HG03469 (cell line): ENCODE results near the gene CFAP298.
"Not testable (repeated sequence)": the region's sequence is repeated elsewhere in the genome, so short reads cannot be mapped to it uniquely, and the experiment has no call there.

Experiments
- ATAC-seq: cut with Tn5 transposase; IDR thresholded peaks from one replicate; pipeline ENCODE4 v1.9.1; 2021; ENCODE audit warnings: mild to moderate bottlenecking, moderate library complexity, moderate number of reproducible peaks; ENCODE audit not compliant: unreplicated experiment

The CFAP298 gene, protein sequence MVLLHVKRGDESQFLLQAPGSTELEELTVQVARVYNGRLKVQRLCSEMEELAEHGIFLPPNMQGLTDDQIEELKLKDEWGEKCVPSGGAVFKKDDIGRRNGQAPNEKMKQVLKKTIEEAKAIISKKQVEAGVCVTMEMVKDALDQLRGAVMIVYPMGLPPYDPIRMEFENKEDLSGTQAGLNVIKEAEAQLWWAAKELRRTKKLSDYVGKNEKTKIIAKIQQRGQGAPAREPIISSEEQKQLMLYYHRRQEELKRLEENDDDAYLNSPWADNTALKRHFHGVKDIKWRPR

GRCh38 chr21:32612075-32612998 lies at the start of gene CFAP298:
TSS of gene CFAP298 (minus strand) at chr21:32612377. CDS start at chr21:32612243, 134 bp downstream.
- peak; percentile 90 for ATAC-seq

- ATAC-seq: not testable (repeated sequence)
Measured at GRCh38 chr21:32661026-32661782, 49.0 kb upstream of the CFAP298 start.

GRCh38 chr21:32658524-32658923 lies 46.3 kb upstream of the CFAP298 start:
- ATAC-seq: no peak

DNA sequence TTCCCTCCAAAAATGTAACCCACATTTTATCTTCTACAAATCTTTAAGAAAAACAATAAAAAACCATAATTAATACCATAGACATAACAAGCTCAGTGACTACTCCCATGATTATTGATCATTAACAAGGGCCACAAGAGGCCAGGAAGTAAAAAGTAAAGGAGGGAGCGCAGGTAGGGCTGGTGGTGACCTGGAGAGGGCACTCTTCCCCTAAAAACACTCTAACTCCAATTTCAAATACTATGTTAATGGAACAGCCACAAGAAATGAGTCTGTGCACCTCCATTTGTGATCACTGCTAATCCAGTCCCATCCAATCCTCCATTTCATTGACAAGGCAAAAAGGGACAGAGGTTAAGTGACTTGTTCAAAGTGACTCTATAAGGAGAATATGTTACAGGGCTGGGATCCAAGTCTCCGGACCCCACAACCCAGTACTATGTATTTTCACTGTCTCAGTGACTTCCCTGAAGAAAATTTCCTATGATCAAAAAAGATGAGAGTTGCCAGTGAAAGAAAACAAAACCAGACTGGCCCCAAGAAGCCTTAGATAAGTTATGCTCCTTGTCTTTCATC lies 41.2 kb upstream of the CFAP298 start:
- ATAC-seq: no peak

DNA sequence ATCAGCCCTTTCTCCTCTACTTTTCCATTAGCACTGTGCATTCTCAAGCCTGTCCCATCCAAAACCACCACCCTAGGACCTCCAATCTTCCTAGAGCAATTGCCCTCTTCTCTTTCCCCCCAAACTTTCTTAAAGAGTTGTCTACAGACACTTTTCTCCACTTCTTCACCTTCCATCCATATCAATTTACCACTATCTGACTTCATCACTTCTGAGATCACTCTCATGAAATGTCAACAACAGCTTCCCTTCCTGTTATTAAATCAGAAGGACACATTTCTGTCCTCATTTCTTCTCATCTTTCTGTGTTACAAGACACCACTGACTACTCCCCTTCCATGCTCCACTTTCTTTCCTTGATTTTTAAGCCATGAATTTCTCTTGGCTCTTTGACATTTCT lies 36.0 kb upstream of the CFAP298 start:
- no peak for ATAC-seq

DNA sequence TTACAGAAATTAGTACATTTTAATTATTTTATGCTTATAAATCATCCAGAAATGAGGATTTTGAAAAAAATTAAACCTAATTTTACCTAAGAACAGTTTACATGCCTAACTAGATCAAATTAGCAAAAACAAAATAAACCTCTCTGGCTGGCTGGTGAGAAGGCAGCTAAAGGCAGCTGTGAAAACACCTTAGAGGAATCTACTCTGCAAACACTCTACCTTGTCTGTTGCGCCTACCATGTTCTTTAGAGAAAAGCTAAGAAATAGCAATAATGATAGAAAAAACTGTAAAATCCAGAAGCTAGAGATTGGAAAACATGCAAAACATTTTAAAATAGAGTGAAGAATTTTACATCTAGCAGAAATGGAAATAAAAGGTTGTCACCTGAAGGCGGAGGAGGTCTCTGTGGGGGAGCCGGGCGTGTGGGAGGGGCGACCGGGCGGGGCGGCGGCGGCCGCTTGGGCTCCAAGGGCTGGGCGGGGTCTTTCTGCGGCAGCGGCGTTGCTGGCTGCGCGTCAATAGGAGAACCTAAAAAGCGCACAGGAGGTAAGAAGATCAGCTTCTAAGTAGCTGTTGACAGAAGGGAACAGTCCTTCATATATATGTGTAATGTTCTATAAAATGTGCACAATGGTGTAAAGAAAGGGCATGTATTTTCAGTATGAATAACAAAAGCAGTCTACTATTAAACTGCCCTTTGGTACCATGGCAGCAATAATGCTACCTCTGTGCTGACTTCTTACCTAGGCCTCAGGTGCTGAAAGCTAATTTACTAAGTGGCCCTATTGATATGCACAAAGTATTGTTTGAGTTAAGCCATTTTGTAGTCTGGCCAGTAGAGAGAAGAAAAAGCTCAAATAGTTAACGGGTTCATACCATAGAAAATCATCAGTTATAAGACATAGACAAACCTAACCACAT lies 33.3 kb upstream of the CFAP298 start:
- no peak for ATAC-seq

DNA sequence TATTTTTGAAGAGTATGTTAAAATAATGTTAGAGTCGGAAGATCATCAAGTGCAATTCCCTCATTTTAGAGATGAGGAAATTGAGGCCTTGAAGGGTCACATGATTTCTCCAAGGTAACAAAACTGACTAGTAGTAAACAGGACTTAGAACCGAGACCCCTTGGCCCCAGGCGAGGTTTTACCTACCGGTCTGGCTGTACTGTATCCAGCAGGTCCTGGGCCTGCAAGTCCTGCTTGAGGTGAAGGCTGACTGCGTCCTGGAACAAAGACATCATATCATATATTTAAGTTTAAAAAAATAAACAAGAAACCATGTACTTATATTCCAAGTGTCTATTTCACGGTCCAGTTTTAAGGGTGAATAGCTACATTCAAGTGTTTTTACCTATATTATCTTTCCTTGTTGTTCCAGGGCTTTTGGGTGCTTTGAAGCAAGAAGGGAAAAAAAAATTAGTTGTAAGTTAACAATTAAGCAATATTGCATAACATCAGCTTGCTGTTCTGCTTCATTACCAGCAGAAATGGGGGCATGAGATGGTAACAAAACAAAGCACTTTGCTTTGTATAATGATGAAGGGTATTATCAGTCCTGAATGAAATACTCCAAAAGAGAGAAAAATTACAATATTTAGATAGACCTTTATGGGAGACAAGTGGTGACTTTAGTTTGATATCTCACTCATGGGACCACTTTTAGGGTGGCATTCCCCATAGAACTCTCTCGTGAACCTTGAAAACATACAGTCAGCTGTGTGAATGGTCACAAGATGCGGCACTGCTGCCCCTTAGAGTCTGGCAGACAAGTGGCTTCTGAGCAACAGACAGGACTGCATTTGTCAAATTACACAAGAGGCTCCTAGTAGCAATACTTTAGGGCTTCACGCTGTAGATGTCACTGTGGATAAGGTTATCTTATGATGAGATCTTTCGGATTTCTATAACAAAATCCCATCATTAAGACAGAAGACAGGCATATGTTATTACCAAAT lies 29.8 kb upstream of the CFAP298 start:
- ATAC-seq: no peak

- no peak for ATAC-seq
Measured at GRCh38 chr21:32626621-32627196, 14.5 kb upstream of the CFAP298 start.

DNA sequence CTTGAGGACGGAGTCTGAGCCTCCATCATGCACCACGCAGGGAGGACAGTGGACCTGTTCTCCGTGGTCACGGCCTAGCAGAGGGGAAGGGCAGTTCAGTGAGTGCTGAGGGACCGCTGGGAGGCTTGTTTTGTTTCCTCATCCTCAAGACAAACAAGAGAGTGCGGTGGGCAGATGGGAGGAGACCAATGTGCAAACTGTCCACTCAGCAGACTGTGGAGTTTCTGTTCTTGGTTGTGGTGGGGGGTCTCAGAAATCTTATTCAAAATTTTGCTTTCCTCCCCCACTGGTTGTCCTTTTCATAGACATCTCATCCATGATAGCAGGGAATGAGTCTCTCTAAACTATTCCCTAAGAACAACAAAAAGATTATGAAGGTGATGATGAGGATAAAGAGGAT lies 6.0 kb upstream of the CFAP298 start:
- not testable (repeated sequence) for ATAC-seq

DNA sequence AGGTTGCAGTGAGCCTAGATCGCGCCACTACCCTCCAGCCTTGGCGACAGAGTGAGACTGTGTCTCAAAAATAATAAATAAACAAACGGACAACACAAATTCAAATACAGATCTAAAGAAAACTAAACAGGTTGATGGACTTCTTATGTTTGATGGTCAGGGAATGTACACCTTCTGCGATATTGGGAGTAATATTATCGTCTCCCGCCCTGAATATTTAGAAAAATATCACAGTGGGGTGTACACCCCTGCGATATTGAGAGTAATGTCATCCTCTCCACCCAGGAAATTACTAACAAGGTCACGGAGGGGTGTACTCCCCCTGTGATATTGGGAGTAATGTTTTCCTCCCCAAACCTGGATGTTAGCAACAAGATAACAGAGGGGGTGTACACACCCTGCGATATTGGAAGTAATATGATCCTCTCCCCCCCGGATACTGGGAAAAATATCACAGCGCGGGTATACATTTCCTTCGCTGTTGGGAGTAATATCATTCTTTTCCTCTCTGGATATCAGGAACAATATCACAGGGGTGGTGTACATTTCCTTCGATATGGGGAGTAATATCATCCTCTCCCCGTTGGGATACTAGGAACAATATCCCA lies 1.4 kb upstream of the CFAP298 start:
- no peak for ATAC-seq

- ATAC-seq: no peak
Measured at GRCh38 chr21:32612999-32613337, 791 bp upstream of the CFAP298 start.

DNA sequence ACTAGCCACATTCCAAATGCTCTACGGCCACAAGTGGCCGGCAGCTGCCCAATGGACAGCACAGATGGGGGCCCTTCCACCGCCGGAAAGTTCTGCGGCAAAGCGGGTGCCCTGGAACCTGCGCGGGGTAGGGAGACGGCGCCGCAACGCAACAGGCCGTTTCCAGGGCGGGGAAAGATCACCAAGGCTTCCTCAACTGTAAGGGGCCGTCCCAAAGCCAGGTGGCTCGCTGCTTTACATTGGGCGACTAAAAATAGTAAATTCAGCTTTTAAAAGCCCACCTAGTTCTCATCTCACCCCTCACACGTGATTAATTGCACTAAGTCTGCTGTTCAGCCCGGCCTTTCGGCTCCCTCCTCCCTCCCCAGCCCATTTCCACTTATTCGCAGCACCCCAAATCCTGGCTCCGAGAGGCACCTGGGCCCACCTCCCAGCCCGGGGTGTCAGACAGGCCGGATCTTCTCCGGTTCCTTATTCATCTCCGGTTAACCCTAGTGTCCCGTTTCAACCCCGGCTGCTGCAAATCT lies 643 bp downstream of the CFAP298 start:
- ATAC-seq: no peak

- ATAC-seq: not testable (repeated sequence)
Measured at GRCh38 chr21:32610940-32611339, 1.2 kb downstream of the CFAP298 start.

DNA sequence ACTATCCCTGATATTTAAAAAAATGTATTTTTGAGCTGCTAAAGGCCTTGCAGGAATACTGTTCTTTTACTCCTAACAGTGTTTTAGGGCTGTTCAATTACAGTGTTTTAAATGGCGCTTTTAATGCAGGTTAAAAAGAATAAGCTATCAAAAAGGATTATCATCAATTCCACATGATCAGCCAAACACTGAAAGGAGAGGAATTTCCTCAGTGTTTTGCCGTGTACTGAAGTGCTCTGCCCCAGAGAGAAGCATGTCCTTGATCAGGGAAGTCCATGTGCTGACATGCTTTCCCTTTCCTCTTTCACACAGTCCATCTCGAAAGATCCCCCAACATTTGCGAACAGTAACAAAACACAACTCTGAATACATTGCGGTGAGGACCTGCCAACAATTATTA lies 3.3 kb downstream of the CFAP298 start:
- no peak for ATAC-seq

DNA sequence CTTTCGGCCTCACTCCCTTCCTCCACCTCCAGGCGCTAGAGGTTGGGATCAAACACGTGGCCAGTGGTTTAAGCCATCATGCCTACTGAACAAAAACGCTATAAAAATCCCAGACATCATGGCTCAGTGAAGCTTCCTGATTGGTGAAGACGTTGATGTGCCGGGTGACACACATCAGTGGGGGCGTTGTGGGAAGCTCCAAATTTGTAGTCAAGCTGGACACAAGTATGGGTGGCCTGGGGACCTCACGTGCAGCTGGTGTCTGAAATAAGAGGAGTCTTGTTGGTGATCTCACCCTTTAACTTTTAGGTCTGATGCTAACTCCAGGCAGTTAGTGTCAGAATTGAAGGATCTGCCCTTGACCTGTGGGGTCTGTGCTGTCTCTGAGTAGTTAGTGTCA lies 6.7 kb downstream of the CFAP298 start:
- ATAC-seq: no peak

GRCh38 chr21:32604464-32604863 lies 7.7 kb downstream of the CFAP298 start:
- ATAC-seq: no peak

DNA sequence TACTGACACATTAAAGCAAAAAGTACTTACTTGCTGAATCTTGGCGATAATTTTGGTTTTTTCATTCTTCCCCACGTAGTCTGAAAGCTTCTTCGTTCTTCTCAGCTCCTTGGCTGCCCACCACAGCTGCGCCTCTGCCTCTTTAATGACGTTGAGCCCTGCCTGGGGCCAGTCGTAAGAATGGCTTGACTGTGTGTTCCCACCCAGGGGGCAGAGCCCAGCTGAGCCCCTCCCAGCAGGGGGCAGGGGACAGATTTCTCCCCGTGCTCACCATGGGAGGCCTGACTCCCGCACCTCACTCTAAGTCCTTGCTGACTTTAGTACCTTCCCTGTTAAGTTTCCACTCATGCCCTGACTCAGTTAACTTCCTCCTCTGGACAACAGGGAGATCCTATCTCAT lies 9.0 kb downstream of the CFAP298 start:
- no peak for ATAC-seq

- no peak for ATAC-seq
Measured at GRCh38 chr21:32602099-32602498, 10.1 kb downstream of the CFAP298 start.
